ENCODE results near the gene SAPCD2.
"Not testable (repeated sequence)": the region's sequence is repeated elsewhere in the genome, so short reads cannot be mapped to it uniquely, and the experiment has no call there.

GRCh38 chr9:137033481-137033880, 36.9 kb downstream of the SAPCD2 start:
- TF ChIP-seq POLR2AphosphoS5, POLR2A (IDR thresholded peaks at IDR 0.05; ENCODE audit: low read depth, low read length): not testable (repeated sequence)

Data from GM12891 (cell line).